OCI-LY3 (cell line): ENCODE measurements around the gene MICA.
"Not testable (repeated sequence)": the region's sequence is repeated elsewhere in the genome, so short reads cannot be mapped to it uniquely, and the experiment has no call there.

Source experiments
- H2AFZ ChIP-seq: fragments of 200-600, 300-600 bp; shearing (Covaris generic); 2 replicates; pipeline ENCODE4 v1.6.0; 2014; ENCODE audit warnings: antibody characterized with exemption, low read depth, low read length
- H3K27ac ChIP-seq: fragments of 200-600, 300-600 bp; sonication (generic); 2 replicates; pipeline ENCODE4 v1.5.1; 2014; ENCODE audit warnings: mild to moderate bottlenecking, low read length, moderate library complexity, mixed read lengths
- H3K27me3 ChIP-seq: fragments of 200-600, 300-600 bp; sonication (generic); 2 replicates; pipeline ENCODE4 v1.6.1; 2014; ENCODE audit warnings: low read depth, low read length, mixed read lengths
- H3K36me3 ChIP-seq: fragments of 200-600, 300-600 bp; sonication (generic); replicated peaks from 2 replicates; pipeline ENCODE3; 2014; ENCODE audit warnings: low read depth, low read length, mixed read lengths
- H3K4me1 ChIP-seq: fragments of 300-600, 200-600 bp; sonication (generic); 2 replicates; pipeline ENCODE4 v1.6.1; 2014; ENCODE audit warnings: low read length, mixed read lengths
- H3K4me2 ChIP-seq: fragments of 200-600, 300-600 bp; sonication (generic); 2 replicates; pipeline ENCODE4 v1.6.1; 2014; ENCODE audit warnings: low read length, mixed read lengths
- H3K4me3 ChIP-seq: fragments of 300-600, 200-600 bp; sonication (generic); 2 replicates; pipeline ENCODE4 v1.5.1; 2014; ENCODE audit warnings: antibody characterized with exemption, mild to moderate bottlenecking, low read length, moderate library complexity
- H3K79me2 ChIP-seq: fragments of 300-600, 200-600 bp; shearing (Covaris generic); 2 replicates; pipeline ENCODE4 v1.6.1; 2014; ENCODE audit warnings: mild to moderate bottlenecking, low read length, mixed read lengths
- H3K9ac ChIP-seq: fragments of 300-600, 200-600 bp; shearing (Covaris generic); 2 replicates; pipeline ENCODE4 v1.6.0; 2014; ENCODE audit warnings: mild to moderate bottlenecking, low read length, moderate library complexity
- H3K9me3 ChIP-seq: fragments of 200-600, 300-600 bp; shearing (Covaris generic); 2 replicates; pipeline ENCODE4 v1.6.1; 2014; ENCODE audit warnings: low read length, mixed read lengths; ENCODE audit not compliant: insufficient read depth
- H4K20me1 ChIP-seq: fragments of 200-600, 300-600 bp; sonication (generic); 2 replicates; pipeline ENCODE4 v1.6.1; 2016; ENCODE audit warnings: low read length, mixed read lengths; ENCODE audit not compliant: insufficient read depth
- EZH2phosphoT487 ChIP-seq: fragments of 200-600 bp; shearing (Covaris generic); IDR thresholded peaks from 2 replicates; pipeline ENCODE4 v1.6.1; 2018; ENCODE audit warnings: antibody characterized with exemption, mixed run types, low read depth
- TF ChIP-seq, protein P1 (sequence below): fragments of 200-600, 300-600 bp; sonication (generic); IDR thresholded peaks from 2 replicates; pipeline ENCODE4 v1.5.1; 2014; ENCODE audit warnings: antibody characterized with exemption, low read length, low read depth

The MICA gene

DNA sequence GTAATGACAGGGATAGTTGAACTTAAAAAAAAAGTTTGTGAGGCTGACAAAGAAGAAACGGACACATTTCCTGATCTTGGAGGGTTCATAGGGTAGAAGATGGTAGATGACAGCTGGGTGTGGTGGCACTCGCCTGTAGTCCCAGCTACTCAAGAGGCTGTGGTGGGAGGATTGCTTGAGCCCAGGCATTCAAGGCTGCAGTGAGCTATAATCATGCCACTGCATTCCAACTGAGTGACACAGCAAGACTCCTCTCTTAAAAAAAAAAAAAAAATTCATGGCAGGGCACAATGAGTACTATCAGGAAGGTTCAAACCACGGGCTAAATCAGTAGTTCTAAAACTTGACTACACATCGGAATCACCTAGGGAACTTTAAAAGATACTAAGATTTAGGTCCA, 2.0 kb upstream of the MICA start:
- Histone ChIP-seq H2AFZ (no peak overlapping the region), H3K4me1 (no peaks in the 10 kb centered on the region), H3K36me3 (no peaks in the 10 kb centered on the region), H4K20me1 (no peaks in the 10 kb centered on the region), H3K27me3 (peaks cover 14% of the 10 kb centered on the region; the same call in 1 of the 2 replicates), H3K79me2 (no peaks in the 10 kb centered on the region), H3K9me3 (no peaks in the 10 kb centered on the region), H3K4me3 (no peak overlapping the region; the same call in 1 of the 2 replicates), H3K27ac (no peak overlapping the region), H3K4me2 (0 out of 2 replicates have a peak overlapping the region, but pooled peaks have one; percentile 49), H3K9ac (no peak overlapping the region)
- TF ChIP-seq, protein P1, sequence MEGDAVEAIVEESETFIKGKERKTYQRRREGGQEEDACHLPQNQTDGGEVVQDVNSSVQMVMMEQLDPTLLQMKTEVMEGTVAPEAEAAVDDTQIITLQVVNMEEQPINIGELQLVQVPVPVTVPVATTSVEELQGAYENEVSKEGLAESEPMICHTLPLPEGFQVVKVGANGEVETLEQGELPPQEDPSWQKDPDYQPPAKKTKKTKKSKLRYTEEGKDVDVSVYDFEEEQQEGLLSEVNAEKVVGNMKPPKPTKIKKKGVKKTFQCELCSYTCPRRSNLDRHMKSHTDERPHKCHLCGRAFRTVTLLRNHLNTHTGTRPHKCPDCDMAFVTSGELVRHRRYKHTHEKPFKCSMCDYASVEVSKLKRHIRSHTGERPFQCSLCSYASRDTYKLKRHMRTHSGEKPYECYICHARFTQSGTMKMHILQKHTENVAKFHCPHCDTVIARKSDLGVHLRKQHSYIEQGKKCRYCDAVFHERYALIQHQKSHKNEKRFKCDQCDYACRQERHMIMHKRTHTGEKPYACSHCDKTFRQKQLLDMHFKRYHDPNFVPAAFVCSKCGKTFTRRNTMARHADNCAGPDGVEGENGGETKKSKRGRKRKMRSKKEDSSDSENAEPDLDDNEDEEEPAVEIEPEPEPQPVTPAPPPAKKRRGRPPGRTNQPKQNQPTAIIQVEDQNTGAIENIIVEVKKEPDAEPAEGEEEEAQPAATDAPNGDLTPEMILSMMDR = no peak
- no peak for TF ChIP-seq EZH2phosphoT487

DNA sequence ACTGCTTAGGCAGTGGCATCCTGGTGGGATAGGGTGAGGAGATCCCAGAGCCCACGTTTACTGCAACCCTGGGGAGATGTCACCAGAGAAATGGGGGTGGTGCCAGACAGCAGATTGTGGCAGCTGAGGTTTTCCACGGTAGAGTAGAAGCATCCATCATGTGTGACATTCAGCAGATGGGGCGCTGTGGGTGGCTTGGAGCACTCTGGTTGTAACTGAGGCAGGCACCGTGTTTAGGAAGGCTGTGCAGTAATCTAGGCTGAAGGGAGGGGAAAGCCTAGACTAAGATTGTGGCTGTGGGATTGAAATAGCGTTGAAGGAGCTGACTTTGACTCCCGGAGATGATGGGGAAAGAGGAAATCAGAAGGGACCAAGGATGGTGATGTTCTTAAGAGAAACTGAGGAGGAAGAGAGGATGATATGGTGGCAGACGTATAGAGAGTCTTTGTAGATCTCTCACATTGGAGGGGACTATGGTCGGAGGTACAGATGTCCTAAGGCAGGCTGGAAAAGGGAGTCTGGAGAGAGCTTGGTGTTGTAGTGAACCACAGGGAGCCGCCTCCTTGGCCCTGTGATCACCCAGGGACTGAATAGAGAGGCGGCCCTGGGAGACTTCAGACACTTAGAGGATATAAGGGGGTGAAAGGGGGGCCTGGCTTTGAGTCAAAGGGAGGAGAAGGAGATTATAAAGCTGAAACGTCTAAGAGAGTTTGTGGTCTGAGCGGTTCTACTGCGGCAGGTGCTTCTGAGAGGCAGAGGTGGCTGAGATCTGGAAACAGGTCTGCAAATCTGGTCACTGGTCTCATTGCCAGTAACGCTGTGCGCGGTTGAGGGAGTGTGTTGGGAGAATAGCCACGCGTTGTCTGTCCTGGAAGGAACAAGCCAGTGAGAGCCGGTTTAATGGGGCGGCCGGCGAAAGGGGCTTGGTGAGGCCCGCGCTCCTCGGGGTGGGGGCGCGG, 792 bp upstream of the MICA start:
- peak overlapping the region; percentile 55 for H3K4me3 ChIP-seq
- H3K27me3 ChIP-seq = peaks cover 14% of the 10 kb centered on the region; the same call in 1 of the 2 replicates
- TF ChIP-seq EZH2phosphoT487 = no peak
- TF ChIP-seq, protein P1 = no peak
- no peaks in the 10 kb centered on the region for H3K9me3 ChIP-seq
- no peak overlapping the region for H2AFZ ChIP-seq
- H3K36me3 ChIP-seq = no peaks in the 10 kb centered on the region
- H3K27ac ChIP-seq = no peak overlapping the region
- no peaks in the 10 kb centered on the region for H3K4me1 ChIP-seq
- H3K4me2 ChIP-seq = peak overlapping the region; percentile 53
- H3K9ac ChIP-seq = no peak overlapping the region
- H3K79me2 ChIP-seq = no peaks in the 10 kb centered on the region
- H4K20me1 ChIP-seq = no peaks in the 10 kb centered on the region

DNA sequence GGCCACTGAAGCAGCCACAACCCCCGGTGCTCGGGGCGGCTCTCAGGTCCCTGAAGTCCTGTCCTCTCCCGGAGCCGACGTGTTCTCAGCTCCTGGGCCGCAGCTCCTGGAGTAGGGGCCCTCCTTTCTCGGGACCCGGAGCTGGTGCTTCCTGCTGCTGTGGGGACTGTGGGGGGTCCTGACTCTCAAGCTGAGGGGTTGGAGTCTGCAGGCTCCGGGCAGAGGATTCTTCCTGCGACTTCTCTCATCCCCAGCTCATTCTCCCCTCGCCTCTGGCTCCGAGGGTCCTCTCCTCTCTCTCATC, 618 bp downstream of the MICA start:
- H3K9ac ChIP-seq, H3K4me1 ChIP-seq, H3K36me3 ChIP-seq, H2AFZ ChIP-seq, H4K20me1 ChIP-seq, H3K79me2 ChIP-seq, H3K9me3 ChIP-seq, H3K27ac ChIP-seq: not testable (repeated sequence)
- peak overlapping the region; percentile 53; the same call in 1 of the 2 replicates for H3K4me2 ChIP-seq
- H3K4me3 ChIP-seq = peak overlapping the region; percentile 55; the same call in 1 of the 2 replicates
- H3K27me3 ChIP-seq = peaks cover 14% of the 10 kb centered on the region; the same call in 1 of the 2 replicates

DNA sequence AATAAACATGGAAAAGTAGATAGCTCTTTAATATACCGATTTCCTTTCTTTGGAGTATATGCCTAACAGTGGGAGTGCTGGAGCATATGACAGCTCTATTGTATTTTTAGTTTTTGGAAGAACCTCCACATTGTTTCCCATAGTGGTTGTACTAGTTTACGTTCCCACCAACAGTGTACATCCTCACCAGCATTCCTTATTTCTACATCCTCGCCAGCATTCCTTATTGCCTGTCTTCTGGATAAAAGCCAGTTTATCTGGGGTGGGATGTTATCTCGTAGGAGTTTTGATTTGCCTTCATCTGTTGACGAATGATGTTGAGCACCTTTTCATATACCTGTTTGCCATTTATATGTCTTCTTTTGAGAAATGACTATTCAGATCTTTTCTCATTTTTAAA, 2.6 kb downstream of the MICA start:
- TF ChIP-seq, protein P1 = no peak
- no peak for TF ChIP-seq EZH2phosphoT487
- Histone ChIP-seq H3K36me3 (no peaks in the 10 kb centered on the region), H2AFZ (no peak overlapping the region), H3K4me1 (no peaks in the 10 kb centered on the region), H3K4me2 (no peak overlapping the region), H3K4me3 (no peak overlapping the region), H3K27ac (no peak overlapping the region), H3K9ac (no peak overlapping the region), H3K27me3 (peaks cover 14% of the 10 kb centered on the region; the same call in 1 of the 2 replicates), H3K79me2 (no peaks in the 10 kb centered on the region), H4K20me1 (no peaks in the 10 kb centered on the region), H3K9me3 (no peaks in the 10 kb centered on the region)
